ENCODE results near the gene RAD51B. TPM values are rescaled to one million over a fixed set of nuclear protein-coding genes. Genes with fewer than 3 reads are reported as not detected.
A peak's percentile ranks its signal among the peaks of the same experiment; 100 is the strongest.
"Not testable (repeated sequence)": the region's sequence is repeated elsewhere in the genome, so short reads cannot be mapped to it uniquely, and the experiment has no call there.

The RAD51B gene
- total and polyA plus RNA-seq, 7 donors: 2.4 to 24.4 (median 7.1) TPM

DNA sequence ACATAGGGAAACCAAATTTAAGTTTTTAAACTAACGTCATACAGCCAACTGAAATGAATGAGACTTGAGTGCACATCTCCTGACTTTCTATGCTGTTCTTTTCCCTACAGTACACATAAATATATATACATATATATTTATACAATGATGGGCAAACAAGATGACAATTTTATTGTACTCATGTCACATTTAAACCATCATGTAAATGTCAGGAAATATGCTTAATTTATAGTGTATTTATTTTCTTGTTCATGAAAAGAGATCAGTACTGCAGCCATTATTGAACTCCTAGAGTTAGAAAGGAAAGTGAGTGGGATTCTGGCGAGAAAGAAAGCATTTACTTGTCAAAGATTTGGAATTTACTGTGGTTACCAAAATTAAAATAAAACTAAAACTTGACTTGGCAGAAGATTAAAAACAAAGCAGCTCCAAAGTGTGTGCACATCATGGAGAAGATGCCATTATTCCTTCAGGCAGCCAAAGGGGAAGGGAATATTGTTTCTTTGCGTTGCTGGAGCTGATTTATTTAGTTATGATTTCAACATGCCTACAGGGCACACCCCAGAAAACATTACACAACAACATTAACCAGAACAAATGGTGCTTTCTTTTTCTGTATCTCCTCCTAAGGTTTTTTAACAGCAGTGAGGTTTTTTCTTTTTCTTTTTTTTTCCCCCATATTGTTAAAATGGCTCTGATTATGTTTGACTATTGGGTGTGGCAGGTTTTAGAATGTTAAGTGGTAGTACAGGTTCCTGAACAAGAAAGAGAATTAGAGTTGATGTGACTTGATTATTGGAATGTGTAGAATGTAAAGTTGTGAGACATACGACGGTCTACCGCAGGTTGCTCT lies 144.6 kb downstream of the RAD51B start:
- no peak for DNase-seq
- H3K4me3 ChIP-seq: peak overlapping the region in 2 of 4 donors; percentile 6 to 9
- H3K27ac ChIP-seq: peak overlapping the region; percentile 53 to 79 (median 75)
- no peaks in the 10 kb centered on the region for H3K36me3 ChIP-seq
- peaks cover 0 to 52% (median 37%) of the 10 kb centered on the region in 4 donors for H3K4me1 ChIP-seq
- 17 to 60% methylated on average over 6 of the region's 6 CpGs for WGBS, 2 donors
- no peaks in the 10 kb centered on the region for H3K27me3 ChIP-seq
- peak in 1 of 4 donors; percentile 21 for TF ChIP-seq POLR2AphosphoS5 (IDR thresholded peaks at IDR 0.05)
- TF ChIP-seq EP300 (IDR thresholded peaks at IDR 0.05): no peak
- intact Hi-C loops (cut with DNase I): no loop called here
- no peaks in the 10 kb centered on the region for H3K9me3 ChIP-seq

DNA sequence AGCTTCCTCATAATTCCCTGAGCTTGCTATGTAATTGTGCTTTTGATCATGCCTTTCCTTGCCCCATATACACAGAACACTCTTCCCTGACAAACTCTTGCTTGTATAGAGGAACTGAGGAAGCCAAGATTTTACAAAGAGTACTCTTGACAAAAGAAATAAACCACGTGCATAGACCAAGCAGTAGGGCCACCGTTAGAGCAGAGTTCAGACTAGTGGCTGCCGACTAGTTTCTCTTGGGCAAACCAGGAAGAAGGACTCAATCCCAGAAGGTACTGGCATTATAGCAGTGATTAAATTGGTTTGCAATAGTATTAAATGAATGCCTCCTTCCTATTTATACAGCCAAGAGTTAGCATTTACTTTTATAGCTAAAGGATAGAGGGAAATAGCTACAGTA lies 146.1 kb downstream of the RAD51B start:
- WGBS, 2 donors: 19 to 79% methylated on average over 3 of the region's 3 CpGs
- no peak for TF ChIP-seq POLR2AphosphoS5 (IDR thresholded peaks at IDR 0.05)
- TF ChIP-seq POLR2A (IDR thresholded peaks at IDR 0.05): no peak
- TF ChIP-seq, protein P1, sequence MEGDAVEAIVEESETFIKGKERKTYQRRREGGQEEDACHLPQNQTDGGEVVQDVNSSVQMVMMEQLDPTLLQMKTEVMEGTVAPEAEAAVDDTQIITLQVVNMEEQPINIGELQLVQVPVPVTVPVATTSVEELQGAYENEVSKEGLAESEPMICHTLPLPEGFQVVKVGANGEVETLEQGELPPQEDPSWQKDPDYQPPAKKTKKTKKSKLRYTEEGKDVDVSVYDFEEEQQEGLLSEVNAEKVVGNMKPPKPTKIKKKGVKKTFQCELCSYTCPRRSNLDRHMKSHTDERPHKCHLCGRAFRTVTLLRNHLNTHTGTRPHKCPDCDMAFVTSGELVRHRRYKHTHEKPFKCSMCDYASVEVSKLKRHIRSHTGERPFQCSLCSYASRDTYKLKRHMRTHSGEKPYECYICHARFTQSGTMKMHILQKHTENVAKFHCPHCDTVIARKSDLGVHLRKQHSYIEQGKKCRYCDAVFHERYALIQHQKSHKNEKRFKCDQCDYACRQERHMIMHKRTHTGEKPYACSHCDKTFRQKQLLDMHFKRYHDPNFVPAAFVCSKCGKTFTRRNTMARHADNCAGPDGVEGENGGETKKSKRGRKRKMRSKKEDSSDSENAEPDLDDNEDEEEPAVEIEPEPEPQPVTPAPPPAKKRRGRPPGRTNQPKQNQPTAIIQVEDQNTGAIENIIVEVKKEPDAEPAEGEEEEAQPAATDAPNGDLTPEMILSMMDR (IDR thresholded peaks at IDR 0.05): no peak
- TF ChIP-seq EP300 (IDR thresholded peaks at IDR 0.05): no peak
- intact Hi-C loops (cut with DNase I): no loop called here
- Histone ChIP-seq H3K9me3 (no peaks in the 10 kb centered on the region), H3K27ac (peak overlapping the region in 3 of 4 donors; percentile 72 to 79 (median 78)), H3K36me3 (no peaks in the 10 kb centered on the region), H3K4me3 (no peak overlapping the region), H3K27me3 (no peaks in the 10 kb centered on the region), H3K4me1 (peaks cover 0 to 59% (median 44%) of the 10 kb centered on the region in 4 donors)
- DNase-seq: no peak

DNA sequence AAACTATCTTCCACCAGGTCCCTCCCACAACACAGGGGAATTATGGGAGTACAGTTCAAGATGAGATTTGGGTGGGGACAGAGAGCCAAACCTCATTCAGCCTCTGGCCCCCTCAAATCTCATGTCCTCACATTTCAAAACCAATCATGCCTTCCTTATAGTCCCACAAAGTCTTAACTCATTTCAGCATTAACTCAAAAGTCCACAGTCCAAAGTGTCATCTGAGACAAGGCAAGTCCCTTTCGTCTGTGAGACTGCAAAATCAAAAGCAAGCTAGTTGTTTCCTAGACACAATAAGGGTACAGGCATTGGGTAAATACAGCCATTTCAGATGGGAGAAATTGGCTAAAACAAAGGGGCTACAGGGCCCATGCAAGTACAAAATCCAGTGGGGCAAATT lies 147.6 kb downstream of the RAD51B start:
- Histone ChIP-seq H3K4me1 (peaks cover 0 to 71% (median 58%) of the 10 kb centered on the region in 4 donors), H3K27ac (peak overlapping the region in 3 of 4 donors; percentile 72 to 79 (median 78))
- intact Hi-C loops (cut with DNase I): no loop called here

DNA sequence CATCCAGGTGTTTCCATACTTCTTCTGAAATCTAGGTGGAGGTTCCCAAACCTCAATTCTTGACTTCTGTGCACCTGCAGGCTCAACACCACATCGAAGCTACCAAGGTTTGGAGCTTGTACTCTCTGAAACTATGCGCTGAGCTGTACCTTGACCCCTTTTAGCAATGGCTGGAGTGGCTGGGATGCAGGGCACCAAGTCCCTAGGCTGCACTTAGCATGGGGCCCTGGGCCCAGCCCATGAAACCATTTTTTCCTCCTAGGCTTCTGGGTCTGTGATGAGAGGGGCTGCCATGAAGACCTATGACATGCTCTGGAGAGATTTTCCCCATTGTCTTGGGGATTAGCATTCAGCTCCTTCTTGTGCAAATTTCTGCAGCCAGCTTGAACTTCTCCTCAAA lies 148.4 kb downstream of the RAD51B start:
- 94 to 96% methylated on average over 2 of the region's 2 CpGs for WGBS, 2 donors
- H3K27me3 ChIP-seq; H3K9me3 ChIP-seq; DNase-seq; H3K36me3 ChIP-seq; H3K4me3 ChIP-seq; intact Hi-C loops (cut with DNase I): not testable (repeated sequence)
- peaks cover 0 to 71% (median 60%) of the 10 kb centered on the region in 4 donors for H3K4me1 ChIP-seq
- H3K27ac ChIP-seq: peak overlapping the region in 3 of 4 donors; percentile 72 to 79 (median 78)

More for the DNA sequence above, 147.6 kb downstream of the RAD51B start:
- no peak for DNase-seq
- no peaks in the 10 kb centered on the region for H3K27me3 ChIP-seq
- no peaks in the 10 kb centered on the region for H3K36me3 ChIP-seq
- H3K9me3 ChIP-seq: no peaks in the 10 kb centered on the region
- 28 to 75% methylated on average over 1 of the region's 1 CpG for WGBS, 2 donors
- no peak overlapping the region for H3K4me3 ChIP-seq
- TF ChIP-seq, protein P1 (IDR thresholded peaks at IDR 0.05): no peak
- TF ChIP-seq POLR2AphosphoS5 (IDR thresholded peaks at IDR 0.05): no peak
- TF ChIP-seq EP300 (IDR thresholded peaks at IDR 0.05): no peak
- TF ChIP-seq POLR2A (IDR thresholded peaks at IDR 0.05): no peak

DNA sequence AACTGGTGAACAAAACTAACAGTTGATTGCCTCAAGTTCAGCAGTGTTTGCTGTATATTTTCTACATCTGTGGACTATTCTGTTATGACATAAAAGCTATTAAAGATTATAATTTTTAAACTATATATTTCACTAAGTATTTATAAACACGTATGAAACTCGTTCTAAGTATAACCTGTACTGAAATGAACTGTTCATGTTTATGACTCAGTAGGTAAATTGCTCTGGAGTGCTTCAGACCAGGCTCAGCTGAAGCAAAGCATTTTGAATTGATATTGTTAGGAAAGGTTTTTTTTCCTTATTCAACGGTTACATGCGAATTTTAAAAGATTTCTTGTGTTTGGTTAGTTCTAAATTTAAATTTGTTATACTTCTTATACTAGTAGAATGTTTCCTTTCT lies 151.3 kb downstream of the RAD51B start:
- no peaks in the 10 kb centered on the region for H3K9me3 ChIP-seq
- TF ChIP-seq POLR2AphosphoS5 (IDR thresholded peaks at IDR 0.05) (peak in 2 of 4 donors; percentile 42 to 60), EP300 (IDR thresholded peaks at IDR 0.05) (no peak), POLR2A (IDR thresholded peaks at IDR 0.05) (no peak)
- TF ChIP-seq, protein P1 (IDR thresholded peaks at IDR 0.05): no peak
- intact Hi-C loops (cut with DNase I): no loop called here
- 19 to 58% methylated on average over 4 of the region's 4 CpGs for WGBS, 2 donors
- no peak overlapping the region for H3K4me3 ChIP-seq
- H3K27me3 ChIP-seq: no peaks in the 10 kb centered on the region
- no peak for DNase-seq
- H3K4me1 ChIP-seq: peaks cover 0 to 46% (median 35%) of the 10 kb centered on the region in 4 donors
- peak overlapping the region in 3 of 4 donors; percentile 74 to 80 (median 78) for H3K27ac ChIP-seq
- H3K36me3 ChIP-seq: no peaks in the 10 kb centered on the region
